Measurements from ENCODE around the gene ABCA8. TPM values are rescaled to one million over a fixed set of nuclear protein-coding genes. Genes with fewer than 3 reads are reported as not detected.
"Not testable (repeated sequence)": the region's sequence is repeated elsewhere in the genome, so short reads cannot be mapped to it uniquely, and the experiment has no call there.

ABCA8 gene
- total and polyA plus RNA-seq, 10 of the 15 experiments (the other 5 are each of a cell fraction or from before 2014, with no cell fraction given), result 0.05 to 0.15 TPM; not detected in 8

- TF ChIP-seq HSF1 (IDR thresholded peaks at IDR 0.05; ENCODE audit: low read depth, low read length), result no peak
- TF ChIP-seq ZNF592 (IDR thresholded peaks at IDR 0.05), result no peak
- no peak for TF ChIP-seq NFXL1 (IDR thresholded peaks at IDR 0.05; ENCODE audit: borderline replicate concordance)
These were observed 4.5 kb downstream of the ABCA8 start (continued) for GRCh38 chr17:68950725-68951124.

GRCh38 chr17:68947868-68948267 is 7.3 kb downstream of the ABCA8 start:
- H3K36me3 ChIP-seq (ENCODE audit: control insufficient read depth in 2 of 2, insufficient read depth in 2 of 2, low read length in 1 of 2); H3K4me2 ChIP-seq (ENCODE audit: control insufficient read depth, insufficient read depth); ATAC-seq; FAIRE-seq; intact Hi-C loops (cut with micrococcal nuclease; ENCODE audit: unreplicated experiment); H4K20me1 ChIP-seq (ENCODE audit: control insufficient read depth, insufficient read depth); in situ Hi-C loops (cut with MboI); H3K27me3 ChIP-seq (replicated peaks in 1 of 2; ENCODE audit: control insufficient read depth in 2 of 2, insufficient read depth in 2 of 2, low read length in 1 of 2); H3K27ac ChIP-seq (ENCODE audit: control insufficient read depth, insufficient read depth); RAD21 ChIA-PET (ENCODE audit: unreplicated experiment); POLR2A ChIA-PET; H3K79me2 ChIP-seq (ENCODE audit: control insufficient read depth, insufficient read depth, low read length); BruUV-seq (replicated peaks); H2AFZ ChIP-seq (ENCODE audit: control insufficient read depth, low read depth, low read length); SMC1A ChIA-PET (ENCODE audit: uncharacterized antibody, unreplicated experiment); H3K4me3 ChIP-seq; H3K9ac ChIP-seq (ENCODE audit: control insufficient read depth, insufficient read depth, low read length); H3K9me3 ChIP-seq (replicated peaks; ENCODE audit: control insufficient read depth, insufficient read depth, low read length); CTCF ChIA-PET; DNase-seq (ENCODE audit: low read depth, low spot score); H3K4me1 ChIP-seq (ENCODE audit: control insufficient read depth, insufficient read depth, low read length): not testable (repeated sequence)
- WGBS (ENCODE audit: insufficient coverage, insufficient replicate concordance, low lambda C conversion rate, missing lambda C conversion rate), result 77% methylated on average over 1 of the region's 1 CpG

Data from GM12878 (cell line).